Measurements from ENCODE around the gene KAT7. TPM values are rescaled to one million over a fixed set of nuclear protein-coding genes. Genes with fewer than 3 reads are reported as not detected.
A peak's percentile ranks its signal among the peaks of the same experiment; 100 is the strongest.

The KAT7 gene
- total RNA-seq, 1 donor from 2014 or later = 72.0 TPM

- Mint-ChIP-seq H3K4me3 (ENCODE audit: low read depth) (no peak overlapping the region), H3K27me3 (peaks cover 2% of the 10 kb centered on the region), H3K9me3 (ENCODE audit: low read depth) (no peaks in the 10 kb centered on the region), H3K4me1 (ENCODE audit: low read depth) (peaks cover 9% of the 10 kb centered on the region), H3K36me3 (ENCODE audit: insufficient read depth) (peaks cover 4% of the 10 kb centered on the region), H3K27ac (no peak overlapping the region)
- no peak for DNase-seq (ENCODE audit: low spot score, unreplicated experiment)
- TF ChIP-seq CTCF (IDR thresholded peaks at IDR 0.05; ENCODE audit: unreplicated experiment) = no peak
These were observed 54.4 kb downstream of the KAT7 start for GRCh38 chr17:49842846-49843245.

GRCh38 chr17:49843774-49844350 lies 55.4 kb downstream of the KAT7 start:
- TF ChIP-seq CTCF (IDR thresholded peaks at IDR 0.05; ENCODE audit: unreplicated experiment) = peak; percentile 25

GRCh38 chr17:49845321-49845720 lies 56.8 kb downstream of the KAT7 start:
- Mint-ChIP-seq H3K27ac (no peak overlapping the region), H3K9me3 (ENCODE audit: low read depth) (no peaks in the 10 kb centered on the region), H3K27me3 (peaks cover 21% of the 10 kb centered on the region), H3K4me1 (ENCODE audit: low read depth) (no peaks in the 10 kb centered on the region), H3K36me3 (ENCODE audit: insufficient read depth) (peaks cover 4% of the 10 kb centered on the region), H3K4me3 (ENCODE audit: low read depth) (no peak overlapping the region)
- no peak for TF ChIP-seq CTCF (IDR thresholded peaks at IDR 0.05; ENCODE audit: unreplicated experiment)
- no peak for DNase-seq (ENCODE audit: low spot score, unreplicated experiment)

More at GRCh38 chr17:49843774-49844350, 55.4 kb downstream of the KAT7 start:
- H3K27ac Mint-ChIP-seq = no peak overlapping the region
- no peaks in the 10 kb centered on the region for H3K9me3 Mint-ChIP-seq (ENCODE audit: low read depth)
- peaks cover 9% of the 10 kb centered on the region for H3K4me1 Mint-ChIP-seq (ENCODE audit: low read depth)
- H3K4me3 Mint-ChIP-seq (ENCODE audit: low read depth) = no peak overlapping the region
- H3K27me3 Mint-ChIP-seq = peaks cover 10% of the 10 kb centered on the region
- peaks cover 4% of the 10 kb centered on the region for H3K36me3 Mint-ChIP-seq (ENCODE audit: insufficient read depth)
- no peak for DNase-seq (ENCODE audit: low spot score, unreplicated experiment)

- Mint-ChIP-seq H3K27ac (peak overlapping the region; percentile 86), H3K9me3 (ENCODE audit: low read depth) (no peaks in the 10 kb centered on the region)
- TF ChIP-seq CTCF (IDR thresholded peaks at IDR 0.05; ENCODE audit: unreplicated experiment) = no peak
These were observed 58.6 kb downstream of the KAT7 start for GRCh38 chr17:49846938-49847712.

GRCh38 chr17:49848019-49848473 lies 59.6 kb downstream of the KAT7 start, which contains the start of gene TAC4:
TSS of gene TAC4 (minus strand) at chr17:49848069. CDS start at chr17:49848017, 52 bp downstream.
- Mint-ChIP-seq H3K4me3 (ENCODE audit: low read depth) (no peak within 1 kb of the TSS), H3K27ac (peak within 1 kb of the TSS; percentile 86), H3K4me1 (ENCODE audit: low read depth) (peaks cover 4% of the 10 kb centered on the region), H3K36me3 (ENCODE audit: insufficient read depth) (peaks cover 1% of the 10 kb centered on the region), H3K9me3 (ENCODE audit: low read depth) (no peaks in the 10 kb centered on the region), H3K27me3 (peaks cover 45% of the 10 kb centered on the region)
- TF ChIP-seq CTCF (IDR thresholded peaks at IDR 0.05; ENCODE audit: unreplicated experiment) = no peak
- no peak for DNase-seq (ENCODE audit: low spot score, unreplicated experiment)

More at GRCh38 chr17:49846938-49847712, 58.6 kb downstream of the KAT7 start:
- H3K4me3 Mint-ChIP-seq (ENCODE audit: low read depth) = no peak overlapping the region
- H3K36me3 Mint-ChIP-seq (ENCODE audit: insufficient read depth) = peaks cover 4% of the 10 kb centered on the region
- peaks cover 35% of the 10 kb centered on the region for H3K27me3 Mint-ChIP-seq
- H3K4me1 Mint-ChIP-seq (ENCODE audit: low read depth) = peaks cover 4% of the 10 kb centered on the region
- DNase-seq (ENCODE audit: low spot score, unreplicated experiment) = no peak
